Posterior vena cava (tissue), 2 donors: ENCODE data around the gene SPOPL. TPM values are rescaled to one million over a fixed set of nuclear protein-coding genes. Genes with fewer than 3 reads are reported as not detected.
"Not testable (repeated sequence)": the region's sequence is repeated elsewhere in the genome, so short reads cannot be mapped to it uniquely, and the experiment has no call there.

Source experiments
- DNase-seq: peaks from one replicate; pipeline ENCODE4 v3.0.0-alpha.2; 2020; ENCODE audit warnings: low spot score
- intact Hi-C, 2 donors: fragments of 100-400 bp; cut with DNase I; formaldehyde crosslinking; loops; one replicate each; pipeline versions ENCODE4 v1.14.1 to v1.14.2; 2022 to 2023
- long read RNA-seq, 2 donors: library from polyadenylated mRNA; unstranded; transcript quantifications; one replicate each; pipeline ENCODE4 v2.0.0, GENCODE V29; 2020 to 2021
- total RNA-seq, 2 donors: library from RNA; stranded (reverse); fragmentation: NEBNext Ultra II Directional; extraction: Animal tissue kit (Norgen Biotek cat#: 25700); gene quantifications; one replicate each; pipeline ENCODE4 v1.2.1, GENCODE V29; 2021
- donor health status: DM: yes; HTN: yes; CAD: no.
- donor health status: DM: yes; HTN: yes; CAD: no.

The SPOPL gene
- total RNA-seq = 10 to 100 TPM; 33.6 to 34.2 TPM
- long read RNA-seq, donor 1, full-length matches to known transcripts = 1 of 2 reads
- long read RNA-seq, donor 1, partial matches to known transcripts = 0 of 2 reads
- long read RNA-seq, donor 1, other reads (novel, unspliced or antisense) = 1 of 2 reads
- long read RNA-seq, donor 2, partial matches to known transcripts = 1 of 1 reads
- long read RNA-seq, donor 2, other reads (novel, unspliced or antisense) = 0 of 1 reads

DNA sequence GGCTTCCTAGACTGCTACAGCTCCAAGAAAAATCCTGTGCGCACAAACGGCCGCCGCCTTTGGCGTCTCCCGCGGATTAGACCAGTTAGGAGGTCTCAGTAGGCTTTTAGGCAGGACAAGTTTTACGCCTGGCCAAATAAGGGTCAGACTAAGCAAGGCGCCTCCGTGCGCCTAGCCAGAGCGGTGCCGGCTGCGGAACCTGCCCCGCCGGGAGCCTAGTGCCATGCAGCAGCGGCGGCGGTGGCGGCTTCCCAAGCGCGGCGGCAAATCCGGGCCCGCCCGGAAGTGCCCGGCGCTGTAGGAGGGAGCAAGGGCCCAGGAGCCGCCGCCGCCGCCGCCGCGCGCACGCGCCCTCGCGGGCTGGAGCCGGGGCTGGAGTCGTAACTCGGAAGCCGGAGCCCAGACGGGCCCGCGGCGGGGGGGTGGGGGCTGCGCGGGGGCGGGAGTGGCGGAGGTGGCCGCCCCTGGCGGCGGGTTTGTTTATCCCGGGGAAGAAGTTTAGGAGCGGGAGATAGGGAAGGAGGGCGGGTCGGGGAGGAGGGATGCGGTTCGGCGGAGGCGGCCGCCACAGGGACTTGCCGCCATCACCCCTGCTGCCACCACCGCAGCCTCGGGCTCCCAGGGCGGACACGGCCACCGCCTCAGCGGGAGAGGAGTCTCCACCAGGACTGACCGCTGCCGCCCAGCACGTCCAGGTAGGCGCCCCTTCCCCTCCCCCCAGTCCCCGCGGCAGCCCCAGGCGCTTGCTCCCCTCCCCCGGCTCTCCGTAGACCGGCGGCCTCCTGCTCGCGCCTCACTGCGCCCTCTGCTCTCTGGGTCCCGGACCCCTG, at the start of gene SPOPL:
TSS of gene SPOPL (plus strand) at position 346 of the 830 bp plus-strand sequence. CDS start 48,447 bp downstream, outside the sequence.
- peak; percentile 97 for DNase-seq
- intact Hi-C loops = no loop called here

DNA sequence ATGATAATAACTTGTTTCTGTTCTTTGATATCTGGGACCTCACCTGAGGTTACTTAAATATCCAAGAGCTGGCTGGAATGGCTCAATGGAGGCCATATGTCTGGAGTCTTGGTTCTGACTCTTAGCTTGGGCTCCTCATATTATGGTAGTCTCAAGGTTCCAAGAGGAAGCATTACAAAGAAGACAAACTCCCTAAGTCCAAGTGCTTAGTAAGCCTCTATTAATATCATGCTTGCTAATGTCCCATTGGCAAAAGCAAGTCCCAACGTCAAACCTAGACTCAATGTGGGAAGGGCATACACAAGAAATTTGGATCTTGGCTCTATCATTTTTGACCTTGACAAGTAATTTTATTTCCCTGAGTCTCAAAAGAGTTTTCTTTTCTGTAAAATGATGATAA, 49.2 kb upstream of the SPOPL start:
- no peak for DNase-seq
- intact Hi-C loops = no loop called here

DNA sequence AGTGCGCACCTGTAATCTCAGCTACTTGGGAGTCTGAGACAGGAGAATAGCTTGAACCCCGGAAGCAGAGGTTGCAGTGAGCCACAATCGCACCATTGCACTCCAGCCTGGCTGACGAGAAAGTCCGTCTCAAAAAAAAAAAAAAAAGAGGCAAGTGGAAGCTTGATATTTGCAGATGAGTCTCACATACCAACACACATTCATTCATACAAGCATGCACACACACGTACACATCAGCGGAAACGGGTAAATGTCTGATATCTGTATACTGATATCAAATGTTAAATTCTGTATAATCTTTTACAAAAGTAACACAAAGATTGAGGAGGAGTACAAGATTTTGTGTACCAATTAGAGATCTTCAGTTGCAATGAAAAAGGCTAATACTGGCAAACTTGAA, 47.8 kb upstream of the SPOPL start:
- no peak for DNase-seq
- intact Hi-C loops = no loop called here

DNA sequence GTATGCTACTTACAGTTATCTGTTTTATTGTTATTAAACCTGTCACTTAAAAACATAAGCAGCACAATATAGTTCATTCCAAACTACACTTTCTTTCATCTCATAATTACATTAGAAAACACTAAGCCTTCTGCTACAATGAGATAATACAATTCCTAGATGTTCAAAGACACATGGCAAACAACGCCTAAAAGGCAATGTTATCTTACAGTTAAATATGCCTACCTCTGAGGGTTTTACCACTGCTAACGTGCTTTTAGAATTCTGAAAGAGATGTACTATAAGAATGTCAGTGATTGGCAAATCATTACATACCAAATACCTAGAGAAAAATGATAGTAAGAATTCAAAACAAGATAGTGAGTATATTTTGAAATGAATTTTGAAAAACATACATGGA, 46.8 kb upstream of the SPOPL start:
- no peak for DNase-seq
- intact Hi-C loops = no loop called here

DNA sequence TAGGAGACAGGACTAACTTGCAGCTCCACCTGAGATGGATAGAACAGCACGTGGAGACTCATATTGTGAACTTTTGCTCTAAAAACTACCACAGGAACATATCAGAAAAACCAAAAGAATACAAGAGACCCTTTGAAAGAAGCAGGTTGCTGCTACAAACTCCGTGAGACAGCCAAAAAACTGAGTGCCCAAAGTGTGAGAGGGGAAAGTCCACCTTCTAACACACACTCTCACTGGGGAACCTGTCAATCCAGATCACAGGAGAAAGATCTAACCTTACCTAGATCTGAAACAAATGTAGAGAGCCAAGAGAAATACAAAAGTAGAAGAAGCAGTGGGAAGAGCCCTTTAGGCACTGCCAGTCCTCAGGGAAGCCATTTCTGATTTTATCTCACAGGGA, 46.3 kb upstream of the SPOPL start:
- intact Hi-C loops = no loop called here
- DNase-seq = no peak

DNA sequence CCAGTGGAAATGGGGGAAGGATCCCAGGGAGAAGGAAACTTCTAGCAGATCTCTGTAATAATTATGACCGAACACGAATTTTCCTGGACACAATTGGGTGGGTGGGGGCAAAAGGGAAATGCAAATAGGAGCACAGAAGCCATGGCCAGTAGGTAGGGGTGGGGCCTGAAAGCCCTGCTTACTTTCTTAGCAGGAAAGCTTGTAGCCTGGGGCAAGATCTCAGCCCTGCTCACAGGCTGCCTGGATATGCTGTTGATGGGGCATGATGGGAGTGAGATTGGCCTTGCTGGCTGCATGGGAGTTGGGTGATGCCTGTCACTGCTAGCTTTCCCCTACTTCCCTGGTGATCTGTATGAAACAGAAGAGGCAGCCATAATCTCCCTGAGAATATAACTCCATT, 45.9 kb upstream of the SPOPL start:
- intact Hi-C loops = no loop called here
- DNase-seq = peak; percentile 25

DNA sequence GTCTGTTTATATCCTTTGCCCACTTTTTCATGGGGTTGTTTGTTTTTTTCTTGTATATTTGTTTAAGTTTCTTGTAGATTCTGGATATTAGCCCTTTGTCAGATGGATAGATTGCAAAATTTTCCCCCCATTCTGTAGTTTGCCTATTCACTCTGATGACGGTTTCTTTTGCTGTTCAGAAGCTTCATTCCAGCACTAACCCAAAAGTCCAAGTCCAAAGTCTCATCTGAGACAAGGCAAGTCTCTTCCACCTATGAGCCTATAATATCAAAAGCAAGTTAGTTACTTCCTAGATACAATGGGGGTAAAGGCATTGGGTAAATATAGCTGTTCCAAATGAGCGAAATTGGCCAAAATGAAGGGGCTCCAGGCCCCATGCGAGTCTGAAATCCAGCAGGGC, 38.9 kb upstream of the SPOPL start:
- intact Hi-C loops, DNase-seq: not testable (repeated sequence)

DNA sequence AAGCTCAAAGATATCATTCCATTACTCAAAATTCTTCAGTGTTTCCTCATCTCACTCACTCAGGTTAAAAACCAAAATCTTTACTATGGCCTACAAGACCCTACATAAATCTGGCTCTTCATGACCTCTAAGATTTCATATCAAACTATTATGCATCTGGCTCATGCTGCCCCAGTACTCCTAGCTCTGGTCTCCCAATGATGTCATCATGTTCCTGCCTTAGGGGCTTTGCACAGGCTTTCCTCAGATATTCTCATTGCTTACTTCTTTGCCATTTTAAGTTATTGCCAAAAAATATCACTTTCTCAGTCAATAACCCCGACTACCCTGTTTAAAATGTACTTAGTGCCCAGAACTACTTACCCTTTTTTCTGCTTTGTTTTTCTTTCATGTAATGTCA, 33.0 kb upstream of the SPOPL start:
- intact Hi-C loops = no loop called here
- no peak for DNase-seq

DNA sequence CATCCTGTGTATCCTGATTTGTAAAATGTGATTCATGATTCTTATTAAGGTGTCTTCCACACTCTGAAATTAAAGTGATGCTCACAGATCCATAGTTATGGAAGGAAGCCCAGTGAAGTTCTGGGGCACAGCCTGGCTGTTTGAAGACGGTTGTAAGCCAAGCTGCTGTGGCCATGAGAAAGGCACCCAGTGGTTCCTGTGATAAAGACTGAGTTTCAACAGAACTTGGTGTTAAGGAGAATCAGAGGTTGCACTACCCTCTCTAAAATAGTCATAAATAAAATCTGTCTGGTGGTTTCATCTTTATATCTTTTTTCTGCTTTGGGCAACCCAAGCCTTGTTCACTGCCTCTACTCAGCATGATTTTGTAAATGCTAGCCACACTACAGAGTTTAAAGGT, 32.2 kb upstream of the SPOPL start:
- intact Hi-C loops = no loop called here
- no peak for DNase-seq

DNA sequence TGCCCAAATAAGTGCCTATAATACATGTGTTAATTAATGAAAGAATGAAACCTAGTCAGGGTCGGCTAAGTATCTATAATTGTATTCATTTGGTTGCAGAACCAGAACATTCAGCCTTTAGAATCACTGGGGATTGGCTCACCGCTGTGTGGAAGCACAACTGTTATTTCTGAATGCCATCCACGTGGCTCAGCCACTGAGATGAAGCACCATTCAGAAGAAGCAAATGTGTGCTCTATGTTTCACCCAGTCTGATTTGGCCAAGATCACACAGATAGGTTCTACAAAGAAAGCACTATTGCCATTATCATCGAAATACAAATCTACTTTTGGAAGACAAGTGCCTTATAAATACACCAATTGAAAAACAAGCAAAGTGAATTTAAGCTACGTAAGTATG, 30.6 kb upstream of the SPOPL start:
- DNase-seq = no peak
- intact Hi-C loops = no loop called here

DNA sequence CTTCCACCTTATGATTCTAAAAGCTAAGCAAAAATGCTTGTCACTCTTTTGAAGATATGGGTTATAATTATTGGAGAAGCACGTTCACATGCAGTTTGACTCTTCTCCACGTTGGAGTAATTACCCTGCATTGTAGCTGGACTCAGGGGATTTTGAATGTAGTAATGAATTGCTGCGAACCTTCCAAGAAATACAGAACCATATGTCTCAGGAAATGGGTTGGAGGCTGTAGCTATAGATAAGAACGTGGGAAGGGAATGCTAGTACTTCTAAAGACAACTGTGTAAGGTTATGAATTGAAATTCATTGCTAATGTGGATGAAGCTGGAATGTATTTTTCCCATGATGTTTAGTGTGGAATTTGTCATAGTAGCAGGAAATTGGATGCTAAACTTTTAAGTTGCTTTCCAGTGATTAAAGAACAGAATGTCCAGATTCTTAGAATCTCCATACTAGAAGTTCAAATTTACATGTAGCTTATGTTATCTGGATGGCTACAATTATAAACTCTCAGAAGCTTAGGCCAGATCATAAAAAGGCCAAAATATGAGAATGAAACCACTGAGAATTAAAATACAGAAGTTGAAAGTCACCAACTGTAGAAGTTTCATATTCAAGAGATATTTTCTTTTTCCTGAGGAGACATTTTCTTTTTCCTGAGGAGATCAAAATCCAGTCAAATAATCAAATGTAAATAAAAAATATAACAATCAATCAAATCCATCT, 27.3 kb upstream of the SPOPL start:
- DNase-seq = no peak
- intact Hi-C loops = no loop called here

DNA sequence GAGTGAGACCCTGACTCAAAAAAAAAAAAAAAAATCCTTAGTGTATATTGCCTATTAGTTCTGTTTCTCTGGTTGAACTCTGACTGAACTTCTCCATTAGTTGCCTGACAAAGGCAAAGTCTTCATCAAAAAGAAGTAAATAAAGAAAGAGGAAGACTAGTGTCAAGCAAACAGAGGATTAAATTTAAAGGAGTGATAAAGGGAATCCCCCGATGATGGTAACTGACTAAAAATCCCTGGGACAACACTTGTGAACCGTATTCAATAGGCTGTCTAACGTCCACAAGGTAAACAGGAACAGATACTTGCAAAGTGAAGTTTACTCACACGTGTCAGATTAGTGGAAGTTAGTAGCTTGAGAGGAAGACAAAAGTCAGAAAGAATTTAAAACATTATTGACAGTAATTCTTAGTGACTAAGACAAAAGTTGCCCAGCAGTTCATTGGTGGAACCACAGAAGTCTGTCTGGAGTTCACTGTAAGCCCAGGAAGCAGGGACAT, 26.2 kb upstream of the SPOPL start:
- no peak for DNase-seq
- intact Hi-C loops = no loop called here

DNA sequence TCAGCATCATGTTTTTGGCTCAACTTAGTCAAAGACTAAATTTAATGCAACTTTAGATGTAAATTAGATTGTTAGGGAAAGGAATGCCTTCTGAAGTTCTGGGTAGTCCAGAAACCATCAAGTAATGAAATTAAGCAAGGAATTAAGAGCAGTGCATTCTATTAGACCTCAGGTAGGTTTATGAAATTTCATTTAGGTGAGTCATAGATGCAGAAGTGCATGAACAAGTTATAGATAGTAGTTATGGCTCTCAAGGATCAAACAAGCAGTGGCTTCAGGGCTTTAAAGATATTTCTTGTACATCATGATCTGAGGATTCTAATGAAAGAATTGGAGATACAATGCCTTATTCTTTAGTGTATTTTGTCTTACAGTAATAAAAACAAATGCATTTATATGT, 25.4 kb upstream of the SPOPL start:
- no peak for DNase-seq
- intact Hi-C loops = no loop called here

DNA sequence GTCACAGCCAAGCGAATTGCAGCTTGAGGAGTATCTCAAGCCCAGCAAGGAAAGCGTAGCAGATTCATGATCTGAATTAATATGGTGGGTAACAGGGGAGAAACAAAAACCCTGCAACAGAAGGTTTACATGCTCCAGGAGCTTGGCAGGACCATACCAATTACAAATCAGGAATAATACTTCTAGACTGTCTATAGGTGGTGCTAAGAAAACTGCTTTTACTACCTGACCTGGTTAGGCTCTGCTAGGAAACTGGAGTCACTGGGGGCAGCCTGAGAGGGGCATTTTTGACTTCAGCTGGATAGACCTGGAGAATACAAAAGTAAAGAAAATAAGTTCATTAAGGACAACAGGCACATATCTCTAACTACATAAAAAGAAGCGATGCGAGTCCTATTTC, 24.6 kb upstream of the SPOPL start:
- intact Hi-C loops = no loop called here
- DNase-seq = no peak

DNA sequence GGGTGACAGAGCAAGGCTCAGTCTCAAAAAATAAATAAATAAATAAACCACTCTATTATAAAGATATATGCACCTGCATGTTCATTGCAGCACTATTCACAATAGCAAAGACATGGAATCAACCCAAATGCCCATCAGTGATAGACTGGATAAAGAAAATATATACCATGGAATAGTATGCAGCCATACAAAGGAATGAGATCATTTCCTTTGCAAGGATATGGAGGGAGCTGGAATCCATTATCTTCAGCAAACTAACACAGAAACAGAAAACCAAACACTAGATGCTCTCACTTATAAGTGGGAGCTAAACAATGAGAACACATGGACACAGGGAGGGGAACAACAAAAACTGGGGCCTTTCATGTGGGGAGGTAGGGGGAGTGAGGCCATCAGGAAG, 18.8 kb upstream of the SPOPL start:
- not testable (repeated sequence) for DNase-seq
- intact Hi-C loops = loop anchor here in 1 of 2 donors (10.0 kb wide), 1 partner anchor 1048 kb away; no protein-coding TSS in a partner anchor

DNA sequence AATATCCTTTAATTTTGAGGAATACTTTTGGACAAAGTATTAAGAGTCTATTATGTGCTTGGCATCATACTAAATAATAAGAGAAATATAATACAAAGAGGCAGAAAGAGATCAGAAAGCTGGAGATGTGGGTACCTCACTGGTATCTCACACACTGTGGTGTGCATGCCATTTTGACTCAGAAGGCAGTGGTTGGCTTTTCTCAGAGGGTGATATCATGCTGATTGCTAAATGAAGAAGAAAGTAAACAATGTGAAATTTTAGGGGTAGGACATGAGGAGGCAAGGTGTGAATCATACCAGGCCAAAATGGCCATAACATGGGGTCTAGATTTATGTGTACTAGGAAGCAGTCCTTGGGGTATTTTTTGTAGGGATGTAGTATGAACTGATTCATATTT, 16.6 kb upstream of the SPOPL start:
- DNase-seq = no peak
- intact Hi-C loops = loop anchor here in 1 of 2 donors (10.0 kb wide), 1 partner anchor 1050 kb away; no protein-coding TSS in a partner anchor

DNA sequence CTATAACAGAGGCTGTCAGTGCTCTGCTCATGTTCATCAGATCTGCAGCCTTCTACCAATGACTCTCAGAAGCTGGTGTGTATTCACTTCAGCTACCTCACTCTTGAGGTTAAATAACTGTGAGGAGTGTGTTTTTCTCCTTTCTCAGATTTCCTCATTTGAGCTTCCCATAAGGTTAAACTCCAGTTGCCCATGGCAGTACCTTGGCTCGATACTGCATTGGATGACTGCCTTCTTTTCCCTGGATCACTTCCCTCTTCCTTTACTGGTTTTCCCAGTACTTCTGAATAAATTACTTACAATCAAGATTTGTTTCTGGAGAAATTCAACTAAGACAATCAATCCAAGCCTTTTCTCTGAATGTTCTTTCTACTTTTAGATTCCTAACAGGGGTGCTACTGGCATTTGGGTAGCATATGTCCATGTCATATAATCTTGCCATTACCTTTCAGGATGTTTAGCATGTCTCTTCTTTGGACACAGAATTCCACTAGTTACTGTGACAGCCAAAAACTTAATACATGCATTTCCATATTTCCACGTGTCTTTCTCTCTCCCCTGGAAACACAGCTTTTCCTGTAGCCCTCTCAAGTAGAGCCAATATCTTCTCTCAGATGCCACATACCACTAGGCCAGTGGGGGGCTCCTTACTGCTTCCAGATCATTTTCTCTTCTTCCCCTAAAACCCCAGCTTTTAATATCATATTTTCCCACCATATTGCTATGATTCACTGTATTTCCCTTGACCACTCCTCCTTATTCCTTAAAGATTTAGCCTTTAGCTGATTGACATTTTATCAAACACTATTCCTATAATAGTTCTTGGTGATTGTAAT, 15.0 kb upstream of the SPOPL start:
- intact Hi-C loops = loop anchor here in 1 of 2 donors (10.0 kb wide), 1 partner anchor 1052 kb away; no protein-coding TSS in a partner anchor
- DNase-seq = no peak

DNA sequence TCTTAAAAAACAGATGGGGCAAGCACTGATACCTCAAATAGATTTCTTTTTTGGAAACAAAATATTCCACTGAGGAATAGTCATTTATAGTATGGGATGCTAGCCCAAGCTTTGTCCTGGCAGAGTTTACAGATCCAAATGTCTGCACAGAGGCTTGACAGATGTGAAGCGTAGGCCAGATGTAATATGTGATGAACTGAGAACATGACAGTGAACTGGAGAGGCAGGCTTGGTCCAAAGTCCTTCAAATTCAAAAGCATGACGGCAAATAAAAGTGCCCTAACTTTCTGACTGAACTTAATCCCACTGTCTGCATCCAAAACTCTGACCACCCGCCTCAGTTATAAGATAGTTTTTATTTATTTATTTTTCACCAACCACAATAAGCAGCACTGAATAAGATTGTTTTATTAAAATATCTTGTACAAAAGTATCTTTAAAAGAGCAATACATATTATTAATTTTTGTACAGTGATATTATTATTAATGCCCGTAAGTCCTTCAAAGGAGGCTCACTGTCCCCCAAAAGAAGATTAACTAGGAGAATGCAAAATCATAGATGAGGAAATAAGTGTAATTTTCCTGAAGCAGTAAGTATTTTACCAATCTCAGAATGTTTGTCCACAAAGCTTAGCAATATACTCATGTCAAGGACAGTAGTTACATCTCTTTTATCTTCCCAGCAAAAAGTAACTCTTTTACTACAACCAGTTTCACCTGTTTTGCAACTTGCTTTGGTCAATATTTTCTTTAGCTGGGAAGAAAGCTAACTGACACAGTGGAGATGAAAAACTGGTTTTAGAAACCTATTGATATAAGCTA, 10.7 kb upstream of the SPOPL start:
- DNase-seq = no peak
- intact Hi-C loops = loop anchor here in 1 of 2 donors (5.0 kb wide), 1 partner anchor 1196 kb away; no protein-coding TSS in a partner anchor
